ES-I3 (cell line): ENCODE results near the gene LRMDA.

Experiments used
- H3K36me3 ChIP-seq: 2 replicates; pipeline ENCODE4 v1.6.1; 2013; ENCODE audit warnings: mild to moderate bottlenecking, low read length, control low read depth, moderate library complexity; ENCODE audit not compliant: insufficient read depth
- H3K4me1 ChIP-seq: 2 replicates; pipeline ENCODE4 v1.6.1; 2013; ENCODE audit warnings: mild to moderate bottlenecking, control low read depth, low read length; ENCODE audit not compliant: insufficient read depth
- H3K9ac ChIP-seq: 2 replicates; pipeline ENCODE4 v1.6.1; 2013; ENCODE audit warnings: low read depth, mild to moderate bottlenecking, low read length, moderate library complexity
- H3K9me3 ChIP-seq: 2 replicates; pipeline ENCODE4 v1.6.1; 2013; ENCODE audit warnings: mild to moderate bottlenecking, low read length, moderate library complexity; ENCODE audit not compliant: control insufficient read depth, insufficient read depth

LRMDA gene

DNA sequence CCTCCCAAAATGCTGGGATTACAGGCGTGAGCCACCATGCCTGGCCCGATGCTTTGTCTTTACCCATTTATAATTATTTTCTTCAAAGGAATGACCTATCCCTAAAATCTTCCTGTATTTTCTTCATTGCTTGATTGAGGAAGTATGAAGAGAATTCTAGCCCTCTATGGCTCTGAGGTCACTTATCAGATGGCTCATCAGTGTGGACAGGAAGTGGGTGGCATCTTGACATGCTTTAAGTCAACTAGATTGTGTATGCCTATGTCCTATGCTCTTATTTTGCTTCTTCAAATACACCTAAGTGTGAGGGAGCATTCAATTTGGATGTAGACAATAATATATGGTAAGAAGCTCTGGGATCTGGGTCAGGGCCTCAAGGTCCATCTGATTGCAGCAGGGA is 1020.5 kb downstream of the LRMDA start:
- H3K36me3 ChIP-seq, result no peaks in the 10 kb centered on the region
- H3K9me3 ChIP-seq, result no peaks in the 10 kb centered on the region
- H3K4me1 ChIP-seq, result no peaks in the 10 kb centered on the region
- H3K9ac ChIP-seq, result no peak overlapping the region

GRCh38 chr10:76453332-76453731 is 1021.9 kb downstream of the LRMDA start:
- H3K9me3 ChIP-seq, result no peaks in the 10 kb centered on the region
- H3K4me1 ChIP-seq, result no peaks in the 10 kb centered on the region
- H3K9ac ChIP-seq, result no peak overlapping the region
- no peaks in the 10 kb centered on the region for H3K36me3 ChIP-seq

GRCh38 chr10:76453997-76454396 is 1022.6 kb downstream of the LRMDA start:
- no peaks in the 10 kb centered on the region for H3K36me3 ChIP-seq
- H3K9me3 ChIP-seq, result no peaks in the 10 kb centered on the region
- H3K9ac ChIP-seq, result no peak overlapping the region
- H3K4me1 ChIP-seq, result no peaks in the 10 kb centered on the region

GRCh38 chr10:76454506-76455140 is 1023.2 kb downstream of the LRMDA start:
- Histone ChIP-seq H3K9me3 (no peaks in the 10 kb centered on the region), H3K36me3 (no peaks in the 10 kb centered on the region), H3K9ac (no peak overlapping the region), H3K4me1 (no peaks in the 10 kb centered on the region)

- Histone ChIP-seq H3K4me1 (no peaks in the 10 kb centered on the region), H3K36me3 (no peaks in the 10 kb centered on the region), H3K9me3 (no peaks in the 10 kb centered on the region), H3K9ac (no peak overlapping the region)
These were observed 1024.8 kb downstream of the LRMDA start for GRCh38 chr10:76456197-76456596.

GRCh38 chr10:76459016-76459730 is 1027.7 kb downstream of the LRMDA start:
- H3K9me3 ChIP-seq, result no peaks in the 10 kb centered on the region
- H3K36me3 ChIP-seq, result no peaks in the 10 kb centered on the region
- H3K4me1 ChIP-seq, result no peaks in the 10 kb centered on the region
- no peak overlapping the region for H3K9ac ChIP-seq

- Histone ChIP-seq H3K36me3 (no peaks in the 10 kb centered on the region), H3K9ac (no peak overlapping the region), H3K9me3 (no peaks in the 10 kb centered on the region; the same call in 1 of the 2 replicates), H3K4me1 (no peaks in the 10 kb centered on the region)
These were observed 1029.6 kb downstream of the LRMDA start for GRCh38 chr10:76461024-76461423.

DNA sequence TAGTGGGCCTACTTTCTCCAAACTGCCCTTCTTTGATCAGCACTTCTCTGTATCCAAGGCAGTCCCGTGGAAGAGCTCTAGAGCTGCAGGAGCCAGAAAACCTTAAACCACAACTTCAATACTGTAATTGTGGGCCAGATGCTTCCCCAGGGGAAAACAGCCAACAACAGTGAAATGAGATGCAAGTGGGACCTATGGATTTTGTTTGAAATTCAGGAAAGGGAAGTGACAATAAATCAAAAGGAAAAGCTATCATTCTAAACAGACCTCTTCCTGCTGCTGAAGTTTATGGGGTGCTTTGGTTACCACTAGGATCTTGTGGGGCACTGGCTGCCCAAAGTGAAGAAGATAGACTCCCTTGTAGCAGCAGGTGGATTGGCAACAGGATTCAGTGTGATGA is 1031.7 kb downstream of the LRMDA start:
- Histone ChIP-seq H3K9ac (no peak overlapping the region), H3K4me1 (no peaks in the 10 kb centered on the region), H3K9me3 (no peaks in the 10 kb centered on the region; the same call in 1 of the 2 replicates), H3K36me3 (no peaks in the 10 kb centered on the region)

GRCh38 chr10:76466836-76467503 is 1035.5 kb downstream of the LRMDA start:
- no peaks in the 10 kb centered on the region for H3K36me3 ChIP-seq
- H3K9ac ChIP-seq, result no peak overlapping the region
- H3K4me1 ChIP-seq, result no peaks in the 10 kb centered on the region
- H3K9me3 ChIP-seq, result no peaks in the 10 kb centered on the region; the same call in 1 of the 2 replicates

- Histone ChIP-seq H3K9me3 (no peaks in the 10 kb centered on the region; the same call in 1 of the 2 replicates), H3K36me3 (no peaks in the 10 kb centered on the region), H3K9ac (no peak overlapping the region), H3K4me1 (no peaks in the 10 kb centered on the region)
These were observed 1038.3 kb downstream of the LRMDA start for GRCh38 chr10:76469675-76470074.

DNA sequence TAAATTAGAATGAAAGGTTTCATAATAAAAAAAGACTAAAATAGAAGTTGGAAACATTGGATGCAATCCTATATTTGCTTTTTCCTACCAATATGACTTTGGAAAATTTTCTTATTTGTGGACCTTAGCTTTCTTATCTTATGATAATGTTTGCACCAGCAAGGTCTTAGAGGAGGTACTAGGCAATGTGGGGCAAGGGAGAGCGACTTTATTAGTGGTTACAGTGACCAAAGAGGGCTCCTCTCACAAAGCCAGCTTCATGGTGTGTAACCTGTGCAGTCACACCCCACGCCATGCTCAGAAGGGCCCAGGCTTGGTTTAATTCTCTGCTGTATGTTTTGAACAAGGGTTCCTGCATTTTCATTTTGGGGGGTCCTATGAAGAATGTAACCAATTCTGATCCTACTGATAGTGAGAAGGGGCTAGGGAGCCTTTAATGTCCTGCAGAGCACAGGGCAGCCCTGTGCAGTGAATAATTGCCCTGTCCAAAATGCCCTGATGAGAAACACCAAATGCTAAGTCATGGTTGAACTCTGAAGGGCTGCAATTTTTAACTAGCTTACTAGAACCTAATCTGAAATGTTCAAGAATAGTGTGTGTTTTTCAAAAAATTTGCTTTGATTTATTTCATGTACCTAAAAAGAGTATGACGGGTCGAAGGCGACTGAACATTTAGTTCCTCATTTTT is 1047.8 kb downstream of the LRMDA start:
- Histone ChIP-seq H3K36me3 (no peaks in the 10 kb centered on the region), H3K9ac (no peak overlapping the region), H3K9me3 (0 out of 2 replicates have a peak, but pooled peaks cover 4% of the 10 kb centered on the region), H3K4me1 (no peaks in the 10 kb centered on the region)

GRCh38 chr10:76481178-76481577 is 1049.8 kb downstream of the LRMDA start:
- no peaks in the 10 kb centered on the region for H3K4me1 ChIP-seq
- H3K9me3 ChIP-seq, result 0 out of 2 replicates have a peak, but pooled peaks cover 4% of the 10 kb centered on the region
- H3K36me3 ChIP-seq, result no peaks in the 10 kb centered on the region
- no peak overlapping the region for H3K9ac ChIP-seq

DNA sequence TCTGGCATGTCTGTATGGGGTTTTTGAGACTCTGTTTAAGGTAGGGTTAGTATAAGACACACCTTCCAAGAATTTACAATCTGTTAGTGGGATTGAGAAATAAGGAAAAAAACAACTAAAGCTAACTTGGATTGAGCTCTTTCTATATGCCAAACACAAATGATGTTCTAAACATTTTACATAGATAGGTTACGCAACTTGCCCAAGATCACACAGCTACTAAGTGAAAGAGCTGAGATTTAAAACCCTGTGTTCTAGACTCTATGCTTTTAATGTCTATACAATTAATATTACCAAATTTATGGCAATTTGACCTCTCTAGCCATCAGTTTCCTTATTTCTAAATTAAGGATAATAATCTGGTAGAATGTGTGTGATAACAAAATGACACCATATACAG is 1056.2 kb downstream of the LRMDA start:
- H3K9ac ChIP-seq, result no peak overlapping the region
- no peaks in the 10 kb centered on the region for H3K4me1 ChIP-seq
- peaks cover under 1% of the 10 kb centered on the region; the same call in 1 of the 2 replicates for H3K9me3 ChIP-seq

GRCh38 chr10:76488602-76489001 is 1057.2 kb downstream of the LRMDA start:
- Histone ChIP-seq H3K9me3 (peaks cover 3% of the 10 kb centered on the region; the same call in 1 of the 2 replicates), H3K4me1 (no peaks in the 10 kb centered on the region), H3K36me3 (no peaks in the 10 kb centered on the region), H3K9ac (no peak overlapping the region)

More for the DNA sequence above, 1056.2 kb downstream of the LRMDA start:
- H3K36me3 ChIP-seq, result no peaks in the 10 kb centered on the region
